Measurements from ENCODE around the gene CDC14C.
"Not testable (repeated sequence)": the region's sequence is repeated elsewhere in the genome, so short reads cannot be mapped to it uniquely, and the experiment has no call there.

Gene CDC14C

DNA sequence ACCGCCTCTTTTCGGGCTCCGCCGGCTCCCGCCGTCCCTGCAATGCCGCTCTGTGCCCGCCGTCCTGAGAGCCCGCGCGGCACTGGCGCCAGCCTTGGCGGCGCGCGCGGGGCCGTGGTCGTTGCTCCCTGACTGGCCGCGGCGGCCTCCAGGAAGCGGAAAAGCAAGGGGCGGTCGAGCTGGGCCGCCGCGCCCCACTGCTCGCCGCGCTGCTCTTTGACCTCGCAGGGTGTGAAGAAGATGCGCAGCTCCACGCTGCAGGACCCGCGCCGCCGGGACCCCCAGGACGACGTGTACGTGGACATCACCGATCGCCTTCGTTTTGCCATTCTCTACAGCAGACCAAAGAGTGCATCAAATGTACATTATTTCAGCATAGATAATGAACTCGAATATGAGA is at the start of gene CDC14C:
Gene CDC14C, plus strand, starts transcription at position 115 of the 400 bp plus-strand sequence. Its CDS starts 126 bp downstream, at position 241.
- no peak for DNase-seq

GRCh38 chr7:48875045-48875916 is 49.1 kb upstream of the CDC14C start:
- peak; percentile 57 for DNase-seq

DNA sequence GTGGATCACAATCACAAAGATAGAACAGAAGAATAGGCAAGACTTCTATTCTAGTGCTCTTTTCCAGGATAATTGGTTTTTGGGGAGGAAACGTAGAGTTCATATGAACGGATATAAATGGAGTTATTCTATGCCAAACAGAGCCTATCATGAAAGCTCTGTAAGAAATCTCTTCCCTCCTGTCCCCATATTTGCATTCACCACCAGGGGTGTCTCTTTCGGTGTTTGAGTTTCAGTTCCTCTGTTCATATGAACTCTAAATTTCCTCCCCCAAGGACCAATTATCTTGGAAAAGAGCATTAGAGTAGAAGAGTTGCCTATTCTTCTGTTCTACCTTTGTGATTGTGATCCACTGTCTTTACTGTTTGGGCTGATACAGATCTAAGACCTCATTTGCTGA is 48.3 kb upstream of the CDC14C start:
- no peak for DNase-seq

DNA sequence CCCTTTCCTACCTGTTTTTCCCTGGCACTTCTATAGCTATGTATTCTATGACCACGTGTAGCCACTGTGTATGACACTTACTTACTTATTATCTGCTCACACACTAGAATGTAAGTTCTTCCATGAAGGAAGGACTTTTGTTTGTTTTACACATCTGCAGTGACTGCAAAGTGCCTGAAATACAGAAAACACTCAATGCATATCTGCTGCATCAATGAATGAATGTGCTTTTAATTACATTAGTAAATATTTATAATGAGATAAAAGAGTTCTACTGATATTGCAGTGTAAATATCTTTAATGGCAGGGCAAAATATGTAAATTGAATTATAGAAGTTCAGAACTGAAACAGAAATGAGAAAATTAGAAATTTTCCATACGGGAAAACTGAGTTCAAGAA is 43.5 kb upstream of the CDC14C start:
- DNase-seq = no peak

DNA sequence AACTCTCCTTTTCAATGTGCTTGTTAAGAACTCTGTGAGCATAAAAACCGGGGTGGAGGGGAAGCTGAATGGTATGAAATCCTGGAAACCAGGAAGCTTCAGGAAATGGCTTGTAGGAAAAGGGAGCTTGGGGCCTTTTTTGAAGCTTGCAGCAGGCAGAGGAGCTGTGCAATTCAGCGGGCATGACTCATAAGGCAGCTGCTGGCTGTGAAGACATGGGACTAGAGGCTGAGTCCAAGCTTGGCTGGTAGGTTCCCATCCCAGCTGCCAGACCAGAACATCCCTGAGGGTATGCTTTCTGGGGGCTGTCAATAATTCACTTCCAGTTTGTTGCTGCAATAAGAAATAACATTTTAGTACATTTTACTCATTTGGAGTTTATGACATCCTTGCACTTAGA is 36.8 kb upstream of the CDC14C start:
- no peak for DNase-seq

GRCh38 chr7:48894574-48894973 is 29.8 kb upstream of the CDC14C start:
- no peak for DNase-seq

DNA sequence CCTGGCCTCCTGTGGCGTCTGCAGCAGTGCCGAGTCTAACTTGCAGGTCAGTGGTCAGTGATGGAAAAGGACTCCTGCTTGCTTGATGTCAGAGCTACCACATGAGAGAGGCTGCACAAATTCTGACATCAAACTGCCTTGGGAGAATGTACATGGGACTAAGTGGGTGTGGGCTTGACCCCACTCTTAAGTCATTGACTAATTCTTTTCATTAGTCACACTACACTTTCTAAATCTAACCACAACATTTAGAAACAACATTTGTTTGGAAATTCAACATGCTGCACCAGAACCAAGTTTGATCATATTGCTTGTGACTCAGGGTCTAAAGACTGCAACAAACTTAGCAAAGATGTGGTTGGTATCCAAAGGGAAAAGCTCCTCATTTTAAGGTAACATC is 24.4 kb upstream of the CDC14C start:
- DNase-seq = no peak

DNA sequence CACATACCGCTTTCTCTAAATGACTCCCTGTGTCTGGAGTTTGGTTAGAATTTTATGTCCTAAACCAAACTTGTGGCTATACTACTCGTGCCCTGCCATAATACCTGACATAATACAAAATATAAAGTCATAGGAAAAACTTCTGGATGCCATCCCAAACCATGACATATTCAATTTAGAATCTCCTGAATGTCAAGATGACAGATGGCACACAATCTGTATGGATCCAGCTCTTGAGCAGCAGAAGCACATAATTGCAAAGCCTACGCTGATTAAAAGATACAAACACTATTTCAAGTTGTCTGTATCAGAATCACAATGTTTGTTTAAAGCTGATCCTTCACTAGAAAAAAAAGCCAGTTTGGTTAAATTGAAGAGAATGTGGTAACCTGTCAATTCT is 22.4 kb upstream of the CDC14C start:
- DNase-seq = no peak

- DNase-seq = no peak
Observed at GRCh38 chr7:48904975-48905374, 19.4 kb upstream of the CDC14C start.

DNA sequence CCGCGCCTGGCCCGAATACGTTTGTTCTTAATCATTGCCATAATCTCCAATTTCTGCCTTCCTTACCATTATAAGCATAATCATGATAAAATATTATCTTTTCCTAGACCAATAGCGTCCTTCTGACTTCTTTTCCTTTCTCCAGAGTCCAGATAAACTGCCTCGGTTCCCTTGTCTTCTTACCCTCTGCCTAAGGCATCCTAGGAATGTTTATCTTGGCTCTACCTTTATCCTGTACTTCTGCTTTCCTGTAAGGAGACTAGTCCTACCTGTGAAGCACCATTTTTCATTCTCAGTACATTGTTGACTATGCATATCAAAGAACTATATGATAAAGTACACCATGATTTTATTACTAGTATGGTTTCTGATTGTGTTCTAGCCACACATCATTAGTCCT is 18.7 kb upstream of the CDC14C start:
- not testable (repeated sequence) for DNase-seq

DNA sequence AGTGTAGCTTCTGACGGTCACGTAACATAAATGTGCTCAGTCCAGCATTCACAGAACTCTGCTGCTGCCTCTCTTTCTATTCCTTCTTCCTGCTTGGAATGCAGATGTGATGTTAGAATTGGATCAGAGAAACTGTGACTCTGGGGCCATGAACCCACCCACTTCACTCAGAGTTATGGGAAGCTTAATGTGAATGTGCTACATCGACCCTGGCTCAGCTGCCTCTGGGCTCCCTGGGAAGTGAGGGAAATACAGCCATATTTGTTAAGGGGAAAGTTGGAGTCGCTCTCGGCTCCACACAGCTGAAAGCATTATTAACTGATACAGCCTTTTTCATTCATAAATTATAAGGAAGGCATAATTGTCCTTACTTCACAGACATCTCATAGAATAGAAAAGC is 14.5 kb upstream of the CDC14C start:
- DNase-seq = not testable (repeated sequence)

GRCh38 chr7:48931481-48931880 is 7.1 kb downstream of the CDC14C start:
- no peak for DNase-seq

DNA sequence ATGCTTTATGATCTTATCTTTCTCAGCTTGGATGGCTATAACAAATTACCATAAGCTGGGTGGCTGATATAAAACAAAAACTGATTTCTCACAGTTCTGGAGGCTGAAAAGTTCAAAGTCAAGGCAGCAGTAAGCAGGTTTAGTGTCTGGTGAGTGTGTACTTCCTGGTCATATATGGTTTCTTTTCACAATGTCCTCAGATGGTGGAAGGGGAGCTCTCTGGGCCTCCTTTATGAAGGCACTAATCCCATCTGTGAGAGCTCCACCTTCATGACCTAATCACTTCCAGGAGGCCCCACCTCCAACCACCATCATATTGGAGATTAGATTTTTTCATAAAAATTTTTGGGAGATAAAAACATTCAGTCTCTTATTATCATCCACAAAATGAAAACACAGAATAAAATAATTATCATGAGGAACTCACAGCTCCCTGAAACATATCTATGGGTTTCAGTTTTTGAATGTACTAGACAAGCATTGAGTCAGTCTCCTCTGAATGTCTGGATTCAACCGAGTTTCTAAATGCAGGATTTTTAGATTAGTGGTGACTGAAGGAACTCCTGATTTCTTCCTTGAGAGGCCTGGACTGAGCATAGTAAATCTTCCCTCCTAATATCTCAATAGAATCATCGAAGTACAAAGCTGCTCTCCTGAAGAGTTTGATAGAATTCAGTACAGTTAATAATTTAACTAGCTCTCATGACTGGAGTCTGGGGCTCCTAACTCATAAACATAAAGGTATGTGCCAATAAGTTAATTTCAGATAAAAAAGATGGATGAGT is 8.0 kb downstream of the CDC14C start:
- no peak for DNase-seq

DNA sequence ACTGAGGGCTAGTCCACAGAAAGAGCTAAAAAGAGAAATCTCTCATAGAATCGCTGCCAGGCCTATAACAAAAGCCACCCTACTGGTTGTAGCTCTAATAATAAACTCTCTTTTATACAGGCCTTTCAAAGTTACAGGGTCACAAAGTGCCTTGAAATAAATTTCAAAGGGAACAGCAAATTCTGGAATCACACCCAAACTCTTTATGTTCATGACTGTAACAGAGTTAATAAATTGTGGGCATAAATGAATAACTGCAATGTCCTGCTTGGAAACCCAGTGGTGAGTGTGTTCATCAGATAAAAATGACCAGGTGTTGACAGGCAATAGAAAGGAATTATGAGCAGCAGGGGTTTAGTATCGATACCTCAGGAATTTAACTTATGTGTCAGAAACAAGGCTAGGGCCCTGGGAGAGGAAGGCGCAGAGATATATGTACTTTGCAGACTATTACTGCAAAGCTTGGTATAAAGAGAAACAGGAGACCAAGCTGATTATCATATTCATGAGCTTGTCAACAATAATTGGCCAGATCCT is 9.3 kb downstream of the CDC14C start:
- DNase-seq = no peak

GRCh38 chr7:48938539-48939295 is 14.4 kb downstream of the CDC14C start:
- DNase-seq = no peak

DNA sequence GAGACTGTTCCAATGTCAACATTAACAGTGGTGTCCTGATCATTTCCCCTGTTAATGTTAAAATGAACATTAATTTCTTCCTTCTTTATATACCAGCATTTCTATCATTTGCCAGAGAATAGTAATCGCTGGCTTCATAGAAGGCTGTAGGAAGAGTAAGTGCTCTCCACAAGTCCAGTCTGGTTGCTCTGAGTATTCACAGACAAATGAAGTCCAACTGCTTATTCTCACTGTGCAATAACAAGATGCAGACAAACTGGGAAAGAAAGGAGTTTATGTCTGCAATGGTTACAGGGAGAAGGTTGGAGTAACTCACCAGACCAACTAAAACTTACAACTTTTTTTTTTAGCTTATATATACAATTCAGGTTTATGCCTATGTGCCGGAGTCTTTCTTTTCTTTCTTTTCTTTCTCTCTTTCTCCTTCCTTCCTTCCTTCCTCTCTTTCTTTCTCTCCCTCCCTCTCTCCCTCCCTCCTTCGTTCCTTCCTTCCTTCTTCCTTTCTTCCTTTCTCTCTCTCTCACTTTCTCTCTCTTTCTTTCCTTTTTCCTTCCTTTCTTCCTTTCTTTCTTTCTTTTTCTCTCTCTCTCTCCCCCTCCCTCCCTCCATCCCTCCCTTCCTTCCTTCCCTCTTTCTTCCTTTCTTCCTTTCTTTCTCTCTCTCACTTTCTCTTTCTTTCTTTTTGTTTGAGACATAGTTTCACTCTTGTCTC is 19.1 kb downstream of the CDC14C start:
- DNase-seq = no peak

GRCh38 chr7:48955916-48956315 is 31.6 kb downstream of the CDC14C start:
- no peak for DNase-seq

DNA sequence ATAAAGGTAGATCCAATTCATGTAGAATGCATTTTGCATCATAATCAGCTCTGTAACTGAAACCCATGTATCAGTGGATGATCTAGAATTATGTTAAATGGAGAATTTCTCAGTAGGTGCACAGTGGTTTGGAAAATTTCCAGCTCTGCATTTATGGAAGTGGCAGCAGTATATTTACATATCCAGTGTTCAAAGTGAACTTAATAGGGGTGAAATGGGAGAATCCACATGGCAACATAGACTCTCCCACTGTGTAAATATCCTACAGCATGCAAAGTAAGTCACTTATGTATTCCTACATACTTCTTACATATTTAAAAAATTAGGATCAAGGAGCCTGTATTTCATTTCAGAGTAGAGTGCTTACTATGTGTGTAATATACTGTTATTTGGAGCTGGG is 35.3 kb downstream of the CDC14C start:
- DNase-seq = no peak

DNA sequence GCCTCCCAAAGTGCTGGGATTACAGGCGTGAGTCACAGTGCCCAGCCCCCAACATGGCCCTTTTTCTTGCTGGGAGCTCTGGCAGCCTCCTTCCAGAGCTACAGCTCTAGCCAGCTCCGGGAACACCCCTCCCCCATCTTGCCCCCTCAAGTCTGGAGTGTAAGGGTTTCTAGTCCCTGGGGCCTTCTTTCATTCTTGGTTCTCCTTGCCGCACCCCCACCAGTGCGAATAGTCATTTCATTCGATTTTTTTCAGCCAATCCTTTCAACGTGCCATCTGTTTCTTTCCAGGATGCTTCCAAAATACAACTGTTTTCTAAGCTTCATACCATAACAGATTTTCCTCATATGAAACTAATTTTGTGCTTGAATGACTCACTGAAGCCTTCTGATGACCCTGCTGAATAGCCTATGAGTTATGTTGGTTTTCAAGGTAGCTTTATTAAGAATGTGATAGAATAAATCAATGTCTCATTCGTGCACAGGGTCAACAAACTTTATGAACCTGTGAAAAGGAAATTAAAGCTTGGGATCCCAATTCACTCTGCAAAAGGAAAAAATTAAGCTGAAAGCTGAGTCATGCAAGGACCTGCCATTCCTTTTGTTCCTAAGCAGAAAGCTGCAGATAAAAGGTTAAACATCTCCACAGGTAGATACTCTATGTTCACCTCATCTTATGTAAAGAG is 38.6 kb downstream of the CDC14C start:
- no peak for DNase-seq

DNA sequence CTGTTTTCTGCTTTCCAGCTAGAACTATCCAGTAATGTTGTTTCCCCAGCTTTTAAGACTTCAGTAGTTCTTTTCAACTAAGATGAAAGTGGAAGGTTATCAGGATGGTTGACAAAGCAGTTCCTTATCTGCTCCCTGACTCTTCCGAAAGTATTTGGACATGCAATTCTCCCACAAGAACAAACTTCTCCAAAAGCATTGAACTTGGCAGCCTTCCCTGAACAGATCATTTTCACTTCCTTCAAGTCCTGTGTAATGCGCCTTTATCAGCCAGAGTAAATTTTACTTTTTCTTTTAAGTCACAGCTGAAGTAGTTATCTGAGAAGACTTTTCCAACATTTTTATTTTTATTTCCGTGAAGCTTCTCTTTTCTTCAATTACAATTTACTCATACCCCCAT is 39.7 kb downstream of the CDC14C start:
- DNase-seq = no peak

DNA sequence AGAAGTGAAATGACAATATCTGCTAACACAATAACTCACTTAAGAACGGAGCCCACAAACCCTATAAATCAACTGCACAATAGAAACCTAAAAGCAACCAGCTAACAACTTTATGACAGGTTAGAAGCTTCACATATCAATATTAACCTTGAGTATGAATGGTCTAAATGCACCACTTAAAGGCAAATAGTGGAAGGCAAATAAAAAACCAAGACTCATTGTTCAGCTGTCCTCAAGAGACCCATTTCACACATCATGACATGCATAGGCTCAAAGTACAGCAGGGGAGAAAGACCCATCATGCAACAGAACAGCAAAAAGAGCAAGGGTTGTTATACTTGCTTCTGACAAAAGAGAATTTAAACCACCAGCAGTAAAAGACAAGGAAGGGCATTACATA is 46.8 kb downstream of the CDC14C start:
- DNase-seq = no peak

- DNase-seq = no peak
Observed at GRCh38 chr7:48976253-48976652, 51.9 kb downstream of the CDC14C start.
